Measurements from ENCODE around the gene SMIM41.
"Not testable (repeated sequence)": the region's sequence is repeated elsewhere in the genome, so short reads cannot be mapped to it uniquely, and the experiment has no call there.

Gene SMIM41

GRCh38 chr12:52085682-52086180, 6.2 kb downstream of the SMIM41 start:
- DNase-seq (ENCODE audit: low spot score) = no peak

GRCh38 chr12:52086366-52086765, 6.9 kb downstream of the SMIM41 start:
- DNase-seq (ENCODE audit: low spot score) = no peak

DNA sequence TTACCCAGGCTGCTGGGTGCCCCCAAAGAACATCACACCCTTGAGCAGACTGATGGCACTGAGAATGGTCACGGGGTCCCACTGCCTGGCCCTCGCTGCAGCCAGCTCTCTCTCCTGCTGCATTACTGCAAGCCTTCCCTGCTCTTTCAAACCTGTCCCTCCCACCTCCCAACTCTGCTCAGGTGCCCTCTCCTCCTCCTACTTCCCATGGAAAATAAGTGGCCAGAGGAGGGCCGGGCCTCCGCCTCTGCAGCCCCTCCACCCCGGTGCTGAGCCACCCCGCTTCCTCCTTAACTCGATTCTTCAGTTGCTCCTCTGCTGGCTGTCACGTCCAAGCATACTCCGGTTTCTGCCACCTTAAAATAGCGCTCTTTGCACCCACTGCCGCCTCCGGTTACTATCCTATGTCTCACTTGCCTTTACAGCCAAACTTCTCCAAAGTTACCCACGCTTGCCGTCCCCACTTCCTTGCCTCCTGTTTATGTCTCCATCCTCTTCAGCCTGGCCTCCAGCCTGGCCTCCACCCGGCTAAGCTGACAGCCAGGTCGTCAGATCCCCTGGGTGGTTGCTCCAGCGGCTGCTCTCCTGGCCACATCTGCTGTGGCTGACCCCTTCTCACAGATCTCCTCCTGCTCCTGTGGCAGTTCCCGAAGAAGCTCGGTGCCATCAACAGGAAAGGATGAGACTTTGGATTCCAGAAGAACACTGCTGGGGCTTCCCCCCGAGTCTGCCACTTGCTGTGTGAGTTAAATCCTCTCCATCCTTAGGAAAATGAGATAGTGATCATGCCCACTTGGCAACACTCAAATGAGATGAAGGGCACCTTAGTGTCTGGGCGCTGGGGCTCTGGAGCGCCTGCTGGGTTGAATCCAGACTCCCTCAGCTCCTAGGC, 7.7 kb downstream of the SMIM41 start:
- no peak for DNase-seq (ENCODE audit: low spot score)

GRCh38 chr12:52087961-52088820, 8.7 kb downstream of the SMIM41 start:
- DNase-seq (ENCODE audit: low spot score) = no peak

DNA sequence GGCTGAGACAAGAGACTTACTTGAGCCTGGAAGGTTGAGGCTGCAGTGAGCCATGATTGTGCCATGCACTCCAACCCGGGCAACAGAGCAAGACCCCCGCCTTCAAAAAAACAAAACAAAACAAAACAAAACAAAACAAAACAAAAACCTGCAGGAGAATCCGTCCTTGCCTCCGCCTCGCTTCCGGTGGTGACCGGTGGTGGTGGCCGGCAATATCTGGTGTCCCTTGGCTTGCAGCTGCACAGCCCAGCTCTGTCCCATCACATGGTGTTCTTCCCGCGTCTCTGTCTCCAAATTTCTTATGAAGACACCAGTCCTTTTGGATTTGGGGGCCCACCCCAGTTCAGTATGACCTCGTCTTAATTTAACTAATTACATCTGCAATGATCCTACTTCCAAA, 10.0 kb downstream of the SMIM41 start:
- DNase-seq (ENCODE audit: low spot score) = no peak

DNA sequence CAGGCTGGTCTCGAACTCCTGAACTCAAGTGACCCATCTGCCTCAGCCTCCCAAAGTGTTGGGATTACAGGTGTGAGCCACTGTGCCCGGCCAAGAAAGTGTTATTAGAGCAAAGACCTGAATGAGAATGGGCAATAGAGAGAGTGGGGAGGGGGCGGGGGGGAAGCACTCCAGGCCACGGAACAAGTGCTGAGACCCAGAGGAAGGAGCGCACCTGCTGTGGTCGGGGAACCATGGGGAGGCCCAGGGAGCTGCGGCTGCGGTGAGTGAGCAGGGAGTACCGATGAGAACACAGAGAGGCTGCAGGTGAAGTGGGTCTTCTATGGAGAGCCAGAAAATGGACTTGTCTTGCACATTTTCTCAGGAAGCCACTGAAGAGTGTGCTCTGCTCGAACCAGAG, 10.8 kb downstream of the SMIM41 start:
- no peak for DNase-seq (ENCODE audit: low spot score)

- no peak for DNase-seq (ENCODE audit: low spot score)
Observed at GRCh38 chr12:52091061-52091460, 11.6 kb downstream of the SMIM41 start.

- DNase-seq (ENCODE audit: low spot score) = no peak
Observed at GRCh38 chr12:52091869-52092268, 12.4 kb downstream of the SMIM41 start.

DNA sequence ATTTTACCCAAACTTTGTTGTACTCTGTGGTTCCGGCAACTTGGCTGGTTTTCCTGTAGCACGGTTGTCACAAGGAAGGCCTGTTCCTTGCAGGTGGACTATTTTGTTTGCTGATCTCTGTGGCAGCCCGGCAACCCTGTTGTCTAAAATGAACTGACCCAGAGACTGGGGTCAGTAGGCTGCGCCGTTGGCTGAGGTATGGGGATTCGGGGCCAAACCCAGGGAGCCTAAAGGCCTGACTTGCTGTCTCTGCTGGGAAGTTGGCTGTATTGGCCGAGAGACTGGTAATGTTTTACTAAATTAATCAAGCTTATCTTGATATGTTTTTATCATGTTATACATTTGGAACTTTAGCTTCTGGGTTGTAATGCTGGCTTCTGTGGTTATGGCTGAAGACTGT, 13.8 kb downstream of the SMIM41 start:
- no peak for DNase-seq (ENCODE audit: low spot score)

DNA sequence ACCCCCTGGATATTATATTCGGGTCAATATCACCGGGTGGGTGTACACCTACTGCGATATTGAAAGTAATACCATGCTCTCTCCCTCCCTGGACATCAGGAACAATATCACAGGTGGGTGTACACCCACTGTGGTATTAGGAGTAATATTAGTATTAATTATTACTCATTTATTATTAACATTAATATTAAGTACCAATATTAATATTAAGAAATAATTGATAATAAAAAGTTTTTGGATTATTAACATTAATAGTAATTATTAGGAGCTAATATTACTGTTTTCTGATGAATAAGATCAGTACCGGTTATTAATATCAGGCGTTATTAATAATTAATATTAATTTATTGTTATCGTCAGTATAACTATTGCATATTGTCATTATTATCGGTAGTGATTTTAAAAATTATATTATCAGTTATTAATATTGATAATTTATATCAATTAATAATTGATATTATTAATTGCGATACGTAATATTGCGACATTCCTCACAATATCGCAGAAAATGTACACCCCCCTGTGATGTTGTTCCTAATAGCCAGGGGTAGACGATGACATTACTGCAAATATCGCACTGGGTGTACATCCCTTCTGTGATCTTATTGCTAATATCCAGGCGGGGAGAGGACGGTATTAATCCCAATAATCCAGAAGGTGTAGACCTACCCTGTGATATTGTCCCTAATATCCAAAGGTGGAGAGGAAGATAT, 17.0 kb downstream of the SMIM41 start:
- no peak for DNase-seq (ENCODE audit: low spot score)

DNA sequence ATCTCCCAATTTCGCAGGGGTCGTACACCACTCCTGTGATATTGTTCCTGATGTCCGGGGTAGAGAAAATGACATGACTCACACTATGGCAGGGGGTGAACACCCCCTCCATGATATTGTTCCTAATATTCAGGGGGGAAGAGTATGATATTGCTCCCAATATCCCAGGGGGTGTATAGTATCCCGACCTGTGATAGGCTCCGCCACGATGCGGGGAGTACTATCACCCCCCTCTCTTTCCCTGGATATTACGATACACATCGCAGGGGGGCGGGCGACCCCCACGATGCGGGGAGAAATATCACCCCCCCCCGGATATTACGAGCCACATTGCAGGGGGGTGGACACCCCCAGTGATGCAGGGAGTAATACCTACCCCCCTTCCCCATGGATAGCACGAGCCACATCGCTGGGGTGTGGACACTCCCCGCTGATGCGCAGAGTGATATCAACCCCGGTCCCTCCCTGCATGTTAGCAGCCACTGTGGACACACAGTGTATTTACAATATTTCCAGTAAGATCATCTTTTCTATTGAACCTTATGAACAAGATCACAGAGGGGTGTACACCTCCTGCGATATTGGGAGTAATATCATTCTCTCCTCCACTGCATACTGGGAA, 17.7 kb downstream of the SMIM41 start:
- no peak for DNase-seq (ENCODE audit: low spot score)

GRCh38 chr12:52104431-52105089, 25.1 kb downstream of the SMIM41 start:
- not testable (repeated sequence) for DNase-seq (ENCODE audit: low spot score)

- not testable (repeated sequence) for DNase-seq (ENCODE audit: low spot score)
Observed at GRCh38 chr12:52116222-52117125, 37.0 kb downstream of the SMIM41 start.

DNA sequence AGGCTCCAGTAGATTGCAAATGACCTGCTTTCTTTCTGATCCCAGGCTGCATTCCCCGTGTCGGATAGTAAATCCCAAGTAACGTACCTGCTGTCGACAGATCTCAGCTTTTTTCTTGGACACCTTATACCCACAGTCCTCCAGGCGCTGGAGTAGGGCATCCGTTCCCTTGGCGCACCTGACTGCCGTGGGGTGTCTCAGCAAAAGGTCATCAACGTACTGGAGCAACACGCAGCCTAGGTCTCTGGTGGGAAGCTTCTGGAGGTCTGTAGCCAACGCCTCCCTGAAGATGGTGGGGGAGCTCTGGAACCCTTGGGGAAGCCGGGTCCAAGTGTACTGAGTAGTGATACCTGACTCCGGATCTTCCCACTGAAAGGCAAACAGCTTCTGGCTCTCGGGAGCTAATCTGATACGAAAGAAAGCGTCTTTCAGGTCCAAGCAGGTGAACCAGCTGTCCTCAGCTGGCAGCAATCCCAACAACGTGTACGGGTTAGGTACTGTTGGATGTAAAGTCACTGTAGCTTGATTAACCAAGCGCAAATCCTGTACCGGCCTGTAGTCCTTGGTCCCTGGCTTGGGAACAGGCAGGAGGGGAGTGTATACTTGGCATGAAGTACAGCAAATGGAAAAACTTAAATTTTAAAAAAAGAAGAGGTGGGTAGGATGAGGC, 38.4 kb downstream of the SMIM41 start:
- not testable (repeated sequence) for DNase-seq (ENCODE audit: low spot score)

- no peak for DNase-seq (ENCODE audit: low spot score)
Observed at GRCh38 chr12:52119398-52120254, 40.1 kb downstream of the SMIM41 start.

- DNase-seq (ENCODE audit: low spot score) = no peak
Observed at GRCh38 chr12:52120951-52121823, 41.7 kb downstream of the SMIM41 start.

DNA sequence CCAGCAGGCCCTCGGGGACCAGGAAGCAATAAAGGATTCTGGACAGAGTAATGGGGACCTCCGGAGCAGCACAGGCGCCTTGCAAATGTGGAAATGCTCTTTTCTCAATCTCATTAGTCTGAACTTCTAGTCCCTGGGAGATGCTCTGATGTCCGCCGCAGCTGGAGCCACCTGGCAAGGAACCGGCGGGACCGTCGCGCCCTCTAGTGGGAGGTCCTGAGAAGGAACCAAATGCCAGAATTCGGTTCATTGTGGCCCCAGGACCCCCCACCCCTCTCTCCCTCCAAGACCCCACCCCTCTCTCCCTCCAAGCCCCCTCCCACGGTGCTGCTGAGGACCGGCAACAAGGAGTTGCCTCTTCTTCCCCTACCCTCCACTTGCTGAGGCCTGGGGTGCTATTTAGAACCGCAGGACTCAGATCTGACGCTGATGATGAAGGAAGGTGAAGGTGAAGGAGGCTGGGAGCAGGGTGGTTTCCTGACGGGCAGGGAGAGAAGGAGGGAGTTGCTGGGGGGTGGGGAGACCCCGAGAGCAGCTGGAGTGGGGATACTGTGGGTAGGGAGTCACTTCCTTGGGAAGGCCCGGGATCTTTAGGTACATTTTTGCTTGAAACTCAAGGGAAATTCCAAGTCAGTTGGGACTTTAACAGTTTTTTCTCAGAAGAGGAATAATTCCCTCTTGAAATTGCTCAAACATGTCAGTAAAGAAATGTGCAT, 42.5 kb downstream of the SMIM41 start:
- DNase-seq (ENCODE audit: low spot score) = peak; percentile 58
